Pancreas (tissue), 10 donors: ENCODE data around the gene KLHDC7B. TPM values are rescaled to one million over a fixed set of nuclear protein-coding genes. Genes with fewer than 3 reads are reported as not detected.

ENCODE experiments used
- ATAC-seq, 4 donors: fragments of 200-7000 bp; cut with Tn5 transposase; one replicate each; pipeline versions ENCODE4 v1.8.0 to v1.9.1; 2020; ENCODE audit warnings: mild to moderate bottlenecking in 4 of 4, moderate library complexity in 4 of 4
- DNase-seq, 6 donors: peaks; one replicate each; pipeline ENCODE4 v3.0.0-alpha.2; 2020
- FAIRE-seq: peaks from 2 replicates; lab custom pipeline; 2012; peaks lifted over from hg19 to GRCh38; lab: Jason Lieb, UNC
- H3K27ac ChIP-seq, 4 donors: fragments of 200-600 bp; sonication (generic); 1 replicate in 3 of 4; 2 replicates in 1 of 4; pipeline versions ENCODE4 v1.5.0 to v1.8.0; 2020
- H3K27me3 ChIP-seq, 4 donors: fragments of 200-600 bp; one replicate each; pipeline ENCODE4 v1.8.0; 2021
- H3K36me3 ChIP-seq, 3 donors: fragments of 200-600 bp; sonication (generic) in 1 of 3; one replicate each; pipeline versions ENCODE4 v1.5.0 to v1.8.0; 2020 to 2021
- H3K4me1 ChIP-seq, 3 donors: fragments of 200-600 bp; one replicate each; pipeline ENCODE4 v1.8.0; 2021
- H3K4me3 ChIP-seq, 4 donors: fragments of 200-600 bp; sonication (generic) in 2 of 4; one replicate each; pipeline versions ENCODE4 v1.5.0 to v1.8.0; 2020 to 2021
- H3K9me3 ChIP-seq, 4 donors: fragments of 200-600 bp; one replicate each; pipeline ENCODE4 v1.8.0; 2021
- WGBS, 2 donors: extraction: QIAGEN DNeasy Blood & Tissue Kit; methylation state at CpG; one replicate each; pipeline ENCODE4 v1.1.7; 2013; 5-methylcytosine and 5-hydroxymethylcytosine counted together
- intact Hi-C, 3 donors: fragments of 100-400 bp; cut with DNase I; formaldehyde crosslinking; loops; one replicate each; pipeline versions ENCODE4 v1.11.1 to v1.14.2; 2022
- polyA plus RNA-seq, 2 donors: library from polyadenylated mRNA; stranded (reverse); fragments of 200-250 nt; gene quantifications; one replicate each; pipeline ENCODE4 v1.2.3, GENCODE V29; 2013
- total RNA-seq, 6 donors: library from RNA; stranded (reverse); fragmentation: NEBNext Ultra II Directional in 4 of 6; extraction: Animal tissue kit (Norgen Biotek cat#: 25700) in 4 of 6; gene quantifications; one replicate each; pipeline versions ENCODE4 v1.2.1 to v1.2.4, GENCODE V29; 2021 to 2023
- TF ChIP-seq, protein P1 (sequence below), 4 donors: fragments of 200-600 bp; sonication (generic) in 3 of 4; IDR thresholded peaks; one replicate each; pipeline versions ENCODE4 v1.5.0 to v1.8.0; 2021; ENCODE audit warnings: antibody characterized with exemption in 4 of 4
- donor health status: healthy with polysubstance abuse.
- donor health status: DM: no; HTN: no; CAD: no; lungs with moderate emphysema.
- donor health status: DM: no; HTN: no; CAD: no.
- donor health status: control.
- donor health status: control.
- donor health status: Bipolar disorder and iron deficiency.
- donor health status: DM: yes; HTN: yes; CAD: no.
- donor health status: DM: no; HTN: no; CAD: no.
- donor health status: DM: no; HTN: no; CAD: no.
- donor health status: DM: yes; HTN: yes; CAD: no.

Gene KLHDC7B
- total and polyA plus RNA-seq, 8 donors = 0.03 to 2.1 (median 0.15) TPM; not detected in 1

DNA sequence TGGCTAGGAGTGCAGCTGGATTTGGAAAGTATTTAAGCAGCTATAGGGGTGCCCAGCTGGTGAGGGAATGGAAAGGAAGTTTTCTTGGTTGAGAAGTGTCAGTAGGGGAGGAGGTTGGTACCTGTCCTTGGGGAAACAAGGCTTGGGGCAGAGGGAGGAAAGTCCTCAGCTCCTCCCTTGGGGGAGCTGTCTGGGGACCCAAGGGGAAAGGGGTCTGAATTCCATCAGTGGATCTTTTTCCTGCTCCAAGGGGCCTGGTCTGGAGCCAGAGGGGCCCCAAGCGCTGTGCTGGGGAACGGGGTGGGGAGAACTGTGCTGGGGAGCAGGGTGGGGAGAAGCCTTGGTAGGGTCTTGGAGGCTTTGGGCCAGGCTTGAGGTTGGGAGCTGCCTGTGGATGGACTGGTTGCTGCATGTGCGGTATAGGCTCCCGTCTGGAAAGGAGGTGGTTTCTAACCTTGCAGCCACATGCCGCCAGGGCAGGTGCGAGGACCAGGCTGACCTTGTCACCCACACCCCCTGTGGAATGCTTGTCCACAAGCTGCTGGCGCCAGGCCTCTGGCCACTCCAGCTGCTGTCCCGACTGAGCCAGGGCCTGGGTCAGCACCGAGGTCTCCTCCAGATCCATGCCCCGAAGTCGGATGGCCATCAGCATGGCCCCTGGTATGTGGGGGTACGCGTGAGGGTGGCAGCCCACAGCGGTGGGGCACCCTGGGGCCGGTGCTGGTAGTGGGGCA, 16.9 kb upstream of the KLHDC7B start:
- no peaks in the 10 kb centered on the region for H3K9me3 ChIP-seq
- WGBS, 2 donors = 59 to 64% methylated on average over 13 to 15 of the region's 15 CpGs
- FAIRE-seq (no peak), DNase-seq (peak in 2 of 6 donors; percentile 57 to 60), ATAC-seq (no peak)
- H3K27ac ChIP-seq = peak overlapping the region; percentile 31 to 94 (median 84)
- TF ChIP-seq, protein P1, sequence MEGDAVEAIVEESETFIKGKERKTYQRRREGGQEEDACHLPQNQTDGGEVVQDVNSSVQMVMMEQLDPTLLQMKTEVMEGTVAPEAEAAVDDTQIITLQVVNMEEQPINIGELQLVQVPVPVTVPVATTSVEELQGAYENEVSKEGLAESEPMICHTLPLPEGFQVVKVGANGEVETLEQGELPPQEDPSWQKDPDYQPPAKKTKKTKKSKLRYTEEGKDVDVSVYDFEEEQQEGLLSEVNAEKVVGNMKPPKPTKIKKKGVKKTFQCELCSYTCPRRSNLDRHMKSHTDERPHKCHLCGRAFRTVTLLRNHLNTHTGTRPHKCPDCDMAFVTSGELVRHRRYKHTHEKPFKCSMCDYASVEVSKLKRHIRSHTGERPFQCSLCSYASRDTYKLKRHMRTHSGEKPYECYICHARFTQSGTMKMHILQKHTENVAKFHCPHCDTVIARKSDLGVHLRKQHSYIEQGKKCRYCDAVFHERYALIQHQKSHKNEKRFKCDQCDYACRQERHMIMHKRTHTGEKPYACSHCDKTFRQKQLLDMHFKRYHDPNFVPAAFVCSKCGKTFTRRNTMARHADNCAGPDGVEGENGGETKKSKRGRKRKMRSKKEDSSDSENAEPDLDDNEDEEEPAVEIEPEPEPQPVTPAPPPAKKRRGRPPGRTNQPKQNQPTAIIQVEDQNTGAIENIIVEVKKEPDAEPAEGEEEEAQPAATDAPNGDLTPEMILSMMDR (IDR thresholded peaks at IDR 0.05) = no peak
- H3K4me3 ChIP-seq = peak overlapping the region in 2 of 4 donors; percentile 26 to 60
- H3K36me3 ChIP-seq = no peaks in the 10 kb centered on the region
- H3K4me1 ChIP-seq = peaks cover 7 to 26% (median 20%) of the 10 kb centered on the region in 3 donors
- H3K27me3 ChIP-seq = peaks cover 0 to 9% (median 0%) of the 10 kb centered on the region in 4 donors
- intact Hi-C loops = no loop called here

DNA sequence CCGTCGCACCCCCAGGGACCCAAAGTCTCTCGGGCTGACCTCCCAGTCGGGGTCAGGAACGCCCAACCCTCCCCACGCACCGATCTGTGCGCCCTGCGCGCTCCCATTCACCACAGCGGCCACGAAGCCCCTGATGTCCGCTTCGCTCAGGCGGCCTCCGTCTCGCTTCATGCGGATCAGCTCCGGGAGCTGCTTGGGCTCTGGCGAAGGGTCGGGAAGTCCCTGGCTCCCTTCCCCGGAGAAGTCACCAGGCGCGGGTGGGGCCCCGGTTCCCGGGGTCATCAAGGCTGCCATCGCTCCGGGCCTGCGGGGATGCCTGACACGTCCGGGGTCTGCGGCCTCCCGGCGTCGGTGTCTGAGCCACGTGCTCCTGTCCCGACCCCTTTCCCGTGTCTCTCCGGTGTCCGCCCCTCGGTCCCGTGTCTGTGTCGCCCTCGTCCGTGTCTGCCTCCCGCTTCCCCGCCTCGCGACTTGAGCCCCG, 16.2 kb upstream of the KLHDC7B start:
- intact Hi-C loops = no loop called here
- peaks cover 0 to 9% (median 0%) of the 10 kb centered on the region in 4 donors for H3K27me3 ChIP-seq
- TF ChIP-seq, protein P1 (IDR thresholded peaks at IDR 0.05) = no peak
- ATAC-seq (no peak), FAIRE-seq (no peak), DNase-seq (peak in 3 of 6 donors; percentile 57 to 88 (median 68))
- peak overlapping the region; percentile 31 to 94 (median 84) for H3K27ac ChIP-seq
- no peaks in the 10 kb centered on the region for H3K36me3 ChIP-seq
- H3K4me3 ChIP-seq = peak overlapping the region in 3 of 4 donors; percentile 26 to 60 (median 41)
- H3K9me3 ChIP-seq = no peaks in the 10 kb centered on the region
- 22 to 24% methylated on average over 47 to 50 of the region's 50 CpGs for WGBS, 2 donors
- H3K4me1 ChIP-seq = peaks cover 2 to 21% (median 16%) of the 10 kb centered on the region in 3 donors

DNA sequence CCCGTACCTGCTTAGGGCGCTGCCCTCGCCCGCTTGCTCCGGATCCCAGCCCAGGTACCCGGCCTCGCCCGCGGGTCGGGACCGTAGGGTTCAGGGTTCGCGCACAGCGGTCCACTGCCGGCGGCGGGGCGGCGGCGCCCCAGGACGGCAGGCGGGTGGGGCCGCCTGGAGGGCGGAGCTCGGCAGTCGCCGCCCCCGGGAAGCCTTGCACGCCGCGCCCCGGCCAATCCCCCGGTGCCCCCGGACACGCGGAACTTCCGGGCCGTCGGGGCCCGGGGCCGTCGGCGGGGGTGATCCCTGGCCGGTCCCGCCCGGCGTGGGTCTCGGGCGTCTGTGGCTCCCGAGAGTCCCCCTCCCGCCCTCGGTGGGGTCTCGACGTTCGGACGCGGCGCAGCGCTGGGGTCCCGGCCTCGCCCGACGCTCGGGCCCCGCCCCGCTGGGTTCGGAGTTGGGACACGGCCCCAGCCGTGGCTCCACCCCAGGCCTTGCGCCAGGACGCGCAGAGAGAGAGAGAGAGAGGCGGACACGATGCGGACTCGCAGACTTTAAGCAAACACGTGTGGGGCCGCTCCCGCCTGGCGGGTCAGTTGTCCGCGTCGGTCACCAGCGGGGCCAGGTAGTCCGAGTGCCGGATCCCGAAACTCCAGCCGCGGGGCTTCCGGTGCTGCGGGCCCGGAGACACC, 15.7 kb upstream of the KLHDC7B start, which contains the start of gene TYMP:
TSS of gene TYMP (minus strand) at position 116 of the 683 bp plus-strand sequence. CDS start 303 bp downstream, outside the sequence.
- H3K4me3 ChIP-seq = peak within 1 kb of the TSS; percentile 23 to 60 (median 34)
- intact Hi-C loops = no loop called here
- DNase-seq (peak; percentile 64 to 90 (median 80)), ATAC-seq (peak; percentile 7 to 39 (median 30)), FAIRE-seq (no peak)
- TF ChIP-seq, protein P1 (IDR thresholded peaks at IDR 0.05) = no peak
- no peaks in the 10 kb centered on the region for H3K36me3 ChIP-seq
- peaks cover 0 to 9% (median 0%) of the 10 kb centered on the region in 4 donors for H3K27me3 ChIP-seq
- no peaks in the 10 kb centered on the region for H3K9me3 ChIP-seq
- WGBS, 2 donors = 2% methylated on average over 80 to 92 of the region's 92 CpGs
- peak within 1 kb of the TSS; percentile 65 to 94 (median 84) for H3K27ac ChIP-seq
- peaks cover 0 to 20% (median 15%) of the 10 kb centered on the region in 3 donors for H3K4me1 ChIP-seq

DNA sequence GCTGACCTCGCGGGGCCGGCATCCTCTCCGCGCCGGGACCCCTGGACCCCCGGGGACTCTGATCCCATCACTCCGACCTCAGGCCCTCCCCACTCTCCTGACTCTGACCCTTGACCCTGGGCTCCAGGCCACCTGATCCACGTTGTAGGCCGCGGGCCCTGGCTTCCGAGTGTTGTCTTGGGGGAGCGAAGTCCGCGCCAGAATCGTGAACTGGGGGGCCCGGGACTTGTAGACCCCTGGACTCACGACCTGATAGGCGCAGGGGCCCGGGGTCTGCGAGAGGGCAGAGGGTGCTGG, 15.2 kb upstream of the KLHDC7B start:
- intact Hi-C loops = no loop called here
- FAIRE-seq = no peak
- peaks cover 0 to 9% (median 0%) of the 10 kb centered on the region in 4 donors for H3K27me3 ChIP-seq

More for the DNA sequence above, 15.2 kb upstream of the KLHDC7B start:
- TF ChIP-seq, protein P1 (IDR thresholded peaks at IDR 0.05) = no peak
- ATAC-seq (peak in 2 of 4 donors; percentile 0), DNase-seq (peak in 1 of 6 donors; percentile 44)
- peak overlapping the region; percentile 65 to 94 (median 84) for H3K27ac ChIP-seq
- no peaks in the 10 kb centered on the region for H3K36me3 ChIP-seq
- H3K4me1 ChIP-seq = peaks cover 0 to 20% (median 15%) of the 10 kb centered on the region in 3 donors
- no peaks in the 10 kb centered on the region for H3K9me3 ChIP-seq
- 6% methylated on average over 17 to 21 of the region's 21 CpGs for WGBS, 2 donors
- H3K4me3 ChIP-seq = peak overlapping the region; percentile 10 to 60 (median 34)
